ENCODE results near the gene NSF. TPM values are rescaled to one million over a fixed set of nuclear protein-coding genes. Genes with fewer than 3 reads are reported as not detected.

Gene NSF
- total and polyA plus RNA-seq, 10 of the 15 experiments (the other 5 are each of a cell fraction or from before 2014, with no cell fraction given) = 6.8 to 25.6 (median 16.8) TPM

DNA sequence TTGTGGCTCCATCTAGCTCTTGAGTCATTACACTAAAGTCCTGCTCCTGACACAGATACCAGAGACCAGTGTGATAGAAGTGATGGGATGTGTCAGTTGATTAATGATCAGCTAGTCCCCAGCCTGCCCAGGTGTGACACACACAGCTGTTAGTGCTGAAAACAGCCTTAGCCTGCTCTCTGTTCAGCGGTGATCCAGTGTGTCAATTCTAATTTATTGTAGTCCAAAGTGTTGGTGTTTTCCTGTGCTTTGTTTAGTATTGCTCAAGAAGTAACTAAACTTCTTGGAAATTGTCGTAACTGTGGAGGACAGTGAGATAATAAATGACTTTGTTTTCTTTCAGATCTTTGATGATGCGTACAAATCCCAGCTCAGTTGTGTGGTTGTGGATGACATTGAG is 135.7 kb downstream of the NSF start:
- intact Hi-C loops (cut with micrococcal nuclease; ENCODE audit: unreplicated experiment) = no loop called here
- H3K4me1 ChIP-seq (ENCODE audit: control insufficient read depth, insufficient read depth, low read length) = 0 out of 2 replicates have a peak, but pooled peaks cover 3% of the 10 kb centered on the region

More for the DNA sequence above, 135.7 kb downstream of the NSF start:
- ChIA-PET CTCF (no interaction called here), POLR2A (no interaction called here), RAD21 (ENCODE audit: unreplicated experiment) (no interaction called here), SMC1A (ENCODE audit: uncharacterized antibody, unreplicated experiment) (interaction anchor here (0.7 to 1.0 kb wide), 2 partner anchors 23 to 103 kb away, joined by 3 read pairs; no protein-coding TSS in a partner anchor)
- Histone ChIP-seq H3K27me3 (replicated peaks in 1 of 2; ENCODE audit: control insufficient read depth in 2 of 2, insufficient read depth in 2 of 2, low read length in 1 of 2) (no peaks in the 10 kb centered on the region), H4K20me1 (ENCODE audit: control insufficient read depth, insufficient read depth) (no peaks in the 10 kb centered on the region), H3K4me3 (no peak overlapping the region), H3K79me2 (ENCODE audit: control insufficient read depth, insufficient read depth, low read length) (no peaks in the 10 kb centered on the region), H3K9ac (ENCODE audit: control insufficient read depth, insufficient read depth, low read length) (no peak overlapping the region), H3K27ac (ENCODE audit: control insufficient read depth, insufficient read depth) (no peak overlapping the region), H3K36me3 (ENCODE audit: control insufficient read depth in 2 of 2, insufficient read depth in 2 of 2, low read length in 1 of 2) (peaks cover 0 to 5% of the 10 kb centered on the region in 2 experiments; a peak in 1 of 4 replicates), H3K9me3 (replicated peaks; ENCODE audit: control insufficient read depth, insufficient read depth, low read length) (no peaks in the 10 kb centered on the region), H2AFZ (ENCODE audit: control insufficient read depth, low read depth, low read length) (no peak overlapping the region), H3K4me2 (ENCODE audit: control insufficient read depth, insufficient read depth) (no peak overlapping the region)
- TF ChIP-seq TBL1XR1 (IDR thresholded peaks at IDR 0.05; ENCODE audit: low read depth, low read length) (no peak), JUND (IDR thresholded peaks at IDR 0.05; ENCODE audit: low read depth, low read length) (no peak), BCL11A (IDR thresholded peaks at IDR 0.05; ENCODE audit: low read depth, low read length) (no peak), KLF5 (IDR thresholded peaks at IDR 0.05; ENCODE audit: partially characterized antibody) (no peak), BHLHE40 (IDR thresholded peaks at IDR 0.05; ENCODE audit: borderline replicate concordance in 1 of 2, low read depth in 2 of 2, low read length in 1 of 2) (no peak), SMARCA5 (IDR thresholded peaks at IDR 0.05) (no peak), ZBTB33 (IDR thresholded peaks at IDR 0.05) (no peak), CREM (IDR thresholded peaks at IDR 0.05; ENCODE audit: low read depth) (no peak), NRF1 (conservative IDR thresholded peaks at IDR 0.05; ENCODE audit: low read depth, low read length) (no peak), SMAD5 (IDR thresholded peaks at IDR 0.05; ENCODE audit: low read depth) (no peak)
- BruUV-seq (replicated peaks) = no TSS peak
- 91% methylated on average over 3 of the region's 3 CpGs for WGBS (ENCODE audit: insufficient coverage, insufficient replicate concordance, low lambda C conversion rate, missing lambda C conversion rate)
- ATAC-seq (no peak), DNase-seq (ENCODE audit: low read depth, low spot score) (no peak), FAIRE-seq (no peak)
- in situ Hi-C loops (cut with MboI) = loop anchor here (5.0 kb wide), 1 partner anchor 36 kb away; no protein-coding TSS in a partner anchor

Data from GM12878 (cell line).